Hematopoietic multipotent progenitor cell treated with erythropoietin and hydrocortisone succinate and interleukin-3 and kit ligand, for 15 days (in vitro differentiated cells): ENCODE data around the gene FAM118B.

Experiments
- DNase-seq: peaks from one replicate; pipeline ENCODE4 v3.0.0-alpha.2; 2015; ENCODE audit warnings: low spot score

The FAM118B gene

GRCh38 chr11:126186708-126187529 is 24.7 kb upstream of the FAM118B start:
- DNase-seq, result no peak

GRCh38 chr11:126188332-126189108 is 23.1 kb upstream of the FAM118B start:
- DNase-seq, result no peak

GRCh38 chr11:126189109-126189929 is 22.3 kb upstream of the FAM118B start:
- DNase-seq, result no peak

GRCh38 chr11:126190792-126191191 is 20.8 kb upstream of the FAM118B start:
- DNase-seq, result no peak

- no peak for DNase-seq
Observed at GRCh38 chr11:126191379-126192073, 20.1 kb upstream of the FAM118B start.

- no peak for DNase-seq
Observed at GRCh38 chr11:126192361-126192760, 19.2 kb upstream of the FAM118B start.

GRCh38 chr11:126193038-126193478 is 18.5 kb upstream of the FAM118B start:
- no peak for DNase-seq

GRCh38 chr11:126194121-126194543 is 17.4 kb upstream of the FAM118B start:
- DNase-seq, result peak; percentile 52

GRCh38 chr11:126195119-126195518 is 16.5 kb upstream of the FAM118B start:
- no peak for DNase-seq

GRCh38 chr11:126197277-126197939 is 14.2 kb upstream of the FAM118B start:
- DNase-seq, result no peak

- no peak for DNase-seq
Observed at GRCh38 chr11:126198648-126199047, 12.9 kb upstream of the FAM118B start.

GRCh38 chr11:126202646-126203359 is 8.8 kb upstream of the FAM118B start:
- no peak for DNase-seq

- no peak for DNase-seq
Observed at GRCh38 chr11:126205359-126205758, 6.2 kb upstream of the FAM118B start.

- no peak for DNase-seq
Observed at GRCh38 chr11:126207896-126208295, 3.7 kb upstream of the FAM118B start.

GRCh38 chr11:126210871-126211235 is 729 bp upstream of the FAM118B start:
- DNase-seq, result no peak

GRCh38 chr11:126212089-126212660 is 593 bp downstream of the FAM118B start:
- DNase-seq, result no peak

GRCh38 chr11:126214441-126214840 is 2.9 kb downstream of the FAM118B start:
- DNase-seq, result no peak

- no peak for DNase-seq
Observed at GRCh38 chr11:126214841-126215240, 3.3 kb downstream of the FAM118B start.

- no peak for DNase-seq
Observed at GRCh38 chr11:126216526-126217305, 5.1 kb downstream of the FAM118B start.
